Endothelial cell of umbilical vein (primary cell): ENCODE measurements around the gene TTC23L.

Experiments used
- CTCF ChIP-seq, 2 donors: IDR thresholded peaks; 1 replicate in 1 of 2; 2 replicates in 1 of 2; pipeline ENCODE4 v1.5.1; 2011; ENCODE audit warnings: low read length in 2 of 2, mild to moderate bottlenecking in 2 of 2, moderate library complexity in 2 of 2, control low read depth in 1 of 2, inconsistent platforms in 1 of 2, low read depth in 1 of 2; ENCODE audit not compliant: insufficient read depth in 1 of 2; ENCODE audit errors: extremely low read depth in 1 of 2
- EZH2 ChIP-seq: IDR thresholded peaks from 2 replicates; pipeline ENCODE4 v1.6.1; 2012; ENCODE audit warnings: borderline replicate concordance, low read depth, mild to moderate bottlenecking, moderate library complexity, low read length, inconsistent platforms; ENCODE audit not compliant: severe bottlenecking
- GATA2 ChIP-seq: IDR thresholded peaks from 2 replicates; pipeline ENCODE4 v1.7.0; 2011; ENCODE audit warnings: low read depth, mild to moderate bottlenecking, moderate library complexity, mixed read lengths, low read length; ENCODE audit not compliant: insufficient read length, insufficient read depth
- MAX ChIP-seq: IDR thresholded peaks from 2 replicates; pipeline ENCODE4 v1.6.1; 2011; ENCODE audit not compliant: insufficient read depth, insufficient read length
- POLR2A ChIP-seq: IDR thresholded peaks from 2 replicates; pipeline ENCODE4 v1.6.1; 2012; ENCODE audit warnings: low read depth, mild to moderate bottlenecking, control low read depth, low read length
- POLR2AphosphoS5 ChIP-seq: IDR thresholded peaks from 2 replicates; pipeline ENCODE4 v1.6.1; 2012; ENCODE audit warnings: low read depth, mild to moderate bottlenecking, control low read depth, low read length, moderate library complexity; ENCODE audit not compliant: insufficient read depth

- TF ChIP-seq EZH2 (no peak), CTCF (IDR thresholded peaks at IDR 0.05; ENCODE audit: extremely low read depth in 1 of 2, insufficient read depth in 1 of 2, low read depth in 1 of 2, low read length in 2 of 2) (no peak), POLR2AphosphoS5 (peak; percentile 15), GATA2 (no peak), POLR2A (no peak), MAX (no peak)
Observed at GRCh38 chr5:34806532-34806931, 32.4 kb upstream of the TTC23L start.
